HG03025 (cell line): ENCODE results near the gene UGT8.
A peak's percentile ranks its signal among the peaks of the same experiment; 100 is the strongest.
"Not testable (repeated sequence)": the region's sequence is repeated elsewhere in the genome, so short reads cannot be mapped to it uniquely, and the experiment has no call there.

Source experiments
- ATAC-seq: cut with Tn5 transposase; IDR thresholded peaks from one replicate; pipeline ENCODE4 v1.9.1; 2021; ENCODE audit warnings: mild to moderate bottlenecking, moderate library complexity; ENCODE audit not compliant: unreplicated experiment, low FRiP score

UGT8 gene

DNA sequence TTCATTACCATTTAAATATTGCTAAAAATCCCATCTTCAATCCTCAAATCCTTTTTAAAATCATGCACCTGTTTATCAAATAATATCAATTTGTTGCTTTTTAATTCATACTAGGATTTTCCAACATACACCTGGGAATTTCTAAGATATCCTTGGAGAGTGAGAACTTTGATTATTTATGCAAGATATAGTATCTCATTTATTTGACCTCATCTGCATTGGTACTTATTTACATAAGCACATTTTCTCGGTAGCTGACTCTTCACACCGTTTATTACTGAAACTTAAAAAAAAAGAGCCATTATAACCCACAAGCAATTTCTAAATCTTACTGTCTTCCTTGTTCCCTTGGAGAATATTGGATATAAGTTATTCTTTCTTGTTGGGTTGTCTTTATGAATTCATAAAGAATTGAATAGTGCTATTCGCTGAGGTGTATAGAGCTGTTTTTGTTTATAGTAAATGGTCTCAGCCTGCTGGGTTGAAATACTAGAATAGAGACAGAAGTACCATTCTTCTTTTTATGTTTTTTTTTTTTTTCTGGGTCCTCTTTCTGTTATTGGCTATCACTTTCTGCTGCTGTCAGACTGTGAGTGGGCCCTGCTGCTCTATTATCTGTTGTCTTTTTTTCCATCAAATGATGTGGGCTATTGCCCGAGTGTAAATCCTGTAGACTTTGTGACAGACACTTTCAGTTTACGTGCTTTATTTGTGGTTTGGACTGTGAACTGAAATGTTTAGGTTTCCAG lies 2.9 kb downstream of the UGT8 start:
- peak; percentile 30 for ATAC-seq

DNA sequence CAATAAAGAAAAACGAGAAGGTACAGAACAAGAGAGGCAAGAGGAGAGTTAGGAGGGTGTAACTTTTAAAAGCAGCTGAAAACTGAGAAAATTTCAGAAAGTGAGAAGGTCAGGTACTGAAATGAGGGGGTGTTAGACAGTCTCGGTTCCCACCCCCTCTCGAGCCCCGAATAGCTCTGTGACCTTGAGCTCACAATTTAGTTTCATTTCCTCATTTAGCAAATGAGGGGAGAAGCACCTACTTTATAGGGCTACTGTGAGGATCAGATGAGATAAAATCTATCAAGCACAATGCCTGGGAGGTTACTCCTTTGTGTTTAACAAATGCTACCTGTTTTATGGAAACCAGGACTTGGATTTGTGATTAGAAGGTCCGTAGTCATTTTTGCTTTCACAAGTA lies 4.9 kb downstream of the UGT8 start:
- peak; percentile 93 for ATAC-seq

DNA sequence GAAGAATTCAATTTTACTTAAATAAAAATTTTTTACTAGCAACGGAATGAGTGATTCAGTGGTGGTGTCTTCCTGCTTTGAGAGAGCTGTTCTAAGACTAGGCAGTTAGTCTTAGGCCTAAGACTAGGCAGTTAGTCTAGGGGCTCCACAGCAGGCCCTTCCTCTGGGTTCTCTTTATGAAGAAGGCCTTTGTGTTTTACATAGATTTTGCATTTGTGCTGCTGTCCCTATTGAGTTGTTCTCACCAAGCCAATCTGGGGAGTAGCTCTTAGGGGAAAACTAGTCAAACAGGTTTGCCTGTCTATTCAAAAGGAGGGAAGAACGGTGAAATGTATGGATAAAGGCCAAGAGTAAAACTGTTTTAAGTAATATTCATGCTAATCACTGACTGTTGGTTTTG lies 7.6 kb downstream of the UGT8 start:
- ATAC-seq, result no peak

DNA sequence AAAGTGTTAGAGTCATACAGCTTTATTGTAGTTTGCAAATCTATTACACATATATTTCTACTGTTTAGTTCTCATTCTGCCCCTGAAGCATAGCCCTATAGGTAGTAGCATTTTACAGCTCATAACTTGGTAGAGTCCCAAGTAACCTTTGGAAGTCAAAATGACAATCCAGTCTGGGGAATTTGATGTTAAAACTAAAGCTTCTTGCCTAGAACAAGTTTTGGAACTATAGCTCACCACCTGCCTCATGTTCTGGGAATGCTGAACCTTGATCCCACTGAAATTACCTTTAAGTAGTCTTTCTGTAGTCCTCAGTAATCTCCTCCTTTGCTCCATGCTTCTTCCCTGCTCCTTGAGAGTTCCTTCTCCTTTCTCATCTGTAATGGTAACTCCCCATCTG lies 8.4 kb downstream of the UGT8 start:
- no peak for ATAC-seq

DNA sequence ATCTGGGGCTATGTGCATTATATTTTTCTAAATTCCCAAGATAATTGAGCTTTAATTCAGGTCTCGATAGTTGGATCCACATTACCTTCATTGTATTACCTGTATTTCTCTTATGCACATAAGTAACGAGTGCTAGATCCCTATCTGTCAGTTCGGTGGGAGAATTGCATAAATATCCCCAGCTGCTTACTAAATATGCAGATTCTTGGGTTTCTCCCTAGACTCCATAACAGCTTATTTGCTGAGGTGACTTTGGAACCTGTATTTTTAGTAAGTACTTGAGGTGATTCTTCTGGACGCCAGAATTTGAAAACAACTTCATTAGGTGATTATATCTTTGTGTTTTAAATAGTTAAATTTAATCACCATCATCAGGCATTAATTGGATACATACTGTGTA lies 15.0 kb downstream of the UGT8 start:
- no peak for ATAC-seq

DNA sequence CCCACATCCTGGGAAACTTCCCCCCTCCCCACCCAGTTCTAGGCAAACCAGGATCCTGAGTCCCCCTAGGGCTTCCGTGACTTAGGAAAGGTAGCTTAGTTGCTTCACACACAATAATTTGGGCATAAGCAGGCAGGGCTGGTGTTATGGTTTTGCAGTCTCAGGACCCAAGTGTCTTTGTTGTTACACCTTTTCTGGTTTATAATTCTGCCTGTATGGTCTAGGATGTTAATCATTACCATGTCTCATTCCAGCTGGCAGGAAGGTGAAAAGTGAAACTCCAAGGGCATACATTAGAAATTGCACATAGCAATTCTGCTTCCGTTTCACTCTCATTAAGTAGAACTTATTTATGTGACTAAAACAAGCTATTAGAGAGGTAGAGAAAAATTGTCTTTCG lies 16.8 kb downstream of the UGT8 start:
- no peak for ATAC-seq

DNA sequence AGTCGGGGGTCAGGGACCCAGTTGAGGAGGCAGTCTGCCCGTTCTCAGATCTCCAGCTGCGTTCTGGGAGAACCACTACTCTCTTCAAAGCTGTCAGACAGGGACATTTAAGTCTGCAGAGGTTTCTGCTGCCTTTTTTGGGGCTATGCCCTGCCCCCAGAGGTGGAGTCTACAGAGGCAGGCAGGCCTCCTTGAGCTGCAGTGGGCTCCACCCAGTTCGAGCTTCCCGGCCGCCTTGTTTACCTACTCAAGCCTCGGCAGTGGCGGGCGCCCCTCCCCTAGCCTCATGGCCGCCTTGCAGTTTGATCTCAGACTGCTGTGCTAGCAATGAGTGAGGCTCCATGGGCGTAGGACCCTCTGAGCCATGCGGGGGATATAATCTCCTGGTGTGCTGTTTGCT lies 17.4 kb downstream of the UGT8 start:
- ATAC-seq, result not testable (repeated sequence)

DNA sequence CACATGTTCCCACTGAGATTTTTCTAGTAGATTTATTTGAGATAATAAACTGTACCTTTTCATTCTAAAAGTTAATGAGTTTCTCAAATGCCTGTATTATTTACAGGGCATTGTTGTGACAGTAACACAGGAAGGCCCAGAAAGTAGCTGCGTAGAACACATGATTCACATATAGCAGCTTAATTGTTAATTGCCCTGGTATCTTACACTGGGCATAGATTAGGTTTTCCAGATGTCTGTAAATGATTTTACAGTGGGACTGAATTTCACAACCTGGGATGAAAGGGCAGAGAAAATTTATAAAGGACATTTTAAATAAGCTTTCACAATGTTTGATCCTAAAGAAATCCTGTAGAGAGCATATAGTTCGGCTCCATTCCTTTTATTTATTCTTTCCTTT lies 27.6 kb downstream of the UGT8 start:
- ATAC-seq, result no peak

DNA sequence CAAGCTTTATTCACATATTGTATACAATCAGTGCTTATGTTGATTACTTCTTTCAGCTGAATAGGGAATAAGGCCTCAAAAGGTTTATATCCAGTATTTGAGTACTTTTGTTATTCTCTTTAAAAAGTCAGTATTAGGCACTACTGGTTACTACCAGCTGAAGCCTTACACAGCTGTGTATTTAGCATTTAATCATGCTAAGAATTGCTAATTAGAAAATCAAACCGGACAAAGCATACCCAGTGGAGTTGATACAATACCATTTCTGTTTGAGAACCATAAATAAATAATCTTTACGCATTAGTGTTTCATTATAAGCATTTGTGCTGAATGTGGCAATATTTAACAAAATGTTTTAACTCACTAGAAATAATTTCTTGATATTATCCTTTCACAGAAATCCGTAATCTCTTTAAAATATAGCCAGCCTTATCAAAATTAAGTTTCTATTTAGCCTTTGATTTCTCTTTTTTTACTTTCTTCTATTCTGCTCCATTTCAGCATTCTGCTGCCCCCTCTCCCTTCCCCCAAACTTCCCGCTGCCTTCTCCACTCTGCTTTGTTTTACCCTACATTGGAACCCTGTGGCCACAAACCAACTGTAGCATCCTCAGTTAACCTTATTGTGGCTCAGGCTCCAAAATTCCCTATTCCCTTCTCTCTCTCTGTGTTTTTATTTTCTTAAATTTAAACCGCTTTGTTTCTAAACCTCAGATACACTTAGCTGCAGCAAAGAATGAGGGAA lies 37.8 kb downstream of the UGT8 start:
- ATAC-seq, result no peak

DNA sequence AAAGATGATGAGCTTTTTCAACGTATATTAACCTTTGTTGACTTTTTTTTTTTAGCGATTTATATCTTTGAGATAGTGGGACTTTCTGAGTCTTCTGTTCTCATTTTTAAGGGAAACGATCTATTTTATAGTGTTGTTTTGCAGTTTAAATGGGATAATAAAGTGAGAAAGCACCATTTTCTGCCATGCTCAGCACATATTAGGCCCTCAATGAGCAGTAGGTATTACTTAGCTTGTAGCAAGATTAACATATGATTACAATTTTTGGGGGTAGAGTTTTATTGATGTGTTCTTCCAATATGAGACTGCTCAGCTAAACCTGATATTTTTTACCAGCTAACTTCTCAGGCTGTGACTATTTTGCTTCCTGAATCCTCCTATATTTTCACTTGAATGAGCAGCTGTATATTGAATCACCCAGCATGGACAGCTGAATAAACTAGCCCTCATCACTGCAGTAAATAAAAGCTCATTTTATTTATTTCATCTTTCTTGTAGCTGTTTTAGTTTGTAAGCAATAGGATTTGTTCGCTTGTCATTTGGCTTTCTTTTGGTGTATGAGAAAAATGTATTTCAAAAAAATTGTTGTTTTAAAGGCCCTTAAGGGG lies 43.7 kb downstream of the UGT8 start:
- no peak for ATAC-seq

DNA sequence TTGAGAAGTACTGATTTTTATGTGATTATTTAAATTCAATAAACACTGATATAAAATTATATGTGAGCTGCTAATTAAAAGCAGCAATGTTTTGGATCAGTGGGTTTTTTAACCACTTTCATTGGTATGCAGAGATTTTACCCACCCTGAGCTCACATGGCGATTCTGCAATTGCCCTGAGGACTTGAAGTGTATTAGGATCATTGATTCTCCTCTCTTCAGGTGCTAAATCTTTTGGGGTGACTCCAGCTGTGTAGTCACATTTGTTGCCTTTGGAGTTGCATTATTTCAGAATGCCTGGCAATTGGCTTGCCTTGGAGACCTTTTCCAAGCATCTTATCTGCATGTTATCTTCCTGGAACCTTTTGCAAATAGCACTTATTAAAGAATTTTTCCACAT lies 51.3 kb downstream of the UGT8 start:
- no peak for ATAC-seq

DNA sequence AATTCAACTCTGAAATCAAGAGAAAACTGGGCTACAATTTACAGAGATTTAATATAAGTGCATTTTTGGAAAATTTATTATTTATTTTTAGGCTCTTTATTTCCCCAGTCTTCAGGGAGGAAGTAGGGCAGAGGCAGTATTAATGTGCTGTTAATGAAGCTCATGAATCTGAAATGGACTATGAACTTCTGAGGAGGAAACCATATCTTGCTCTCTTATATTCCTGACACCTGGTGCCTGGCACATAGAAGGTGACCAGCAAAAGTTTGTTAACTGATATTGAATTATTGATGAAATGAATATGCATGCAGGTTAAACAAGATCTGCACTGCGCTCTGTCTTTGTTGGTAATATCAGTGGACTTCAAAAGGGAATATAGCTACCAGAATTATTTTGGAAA lies 55.1 kb downstream of the UGT8 start:
- no peak for ATAC-seq

DNA sequence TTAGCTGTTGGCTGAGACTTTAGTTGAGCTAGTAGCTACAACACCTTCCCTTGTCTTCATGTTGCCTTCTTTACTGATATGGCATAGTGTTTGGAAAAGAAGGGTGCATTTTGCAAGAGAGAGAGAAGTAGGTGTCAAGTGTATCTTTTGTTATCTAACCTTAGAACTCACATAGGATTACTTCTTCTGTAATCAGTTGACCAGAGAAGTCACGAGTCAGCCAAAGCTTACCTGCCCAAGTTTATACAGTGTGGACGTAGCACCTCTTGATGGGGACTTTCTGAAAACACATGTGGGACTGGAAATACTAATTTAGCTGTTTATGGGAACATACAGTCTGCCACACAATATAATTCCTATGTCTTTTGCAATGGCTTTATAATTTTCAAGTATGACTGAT lies 56.0 kb downstream of the UGT8 start:
- ATAC-seq, result no peak

DNA sequence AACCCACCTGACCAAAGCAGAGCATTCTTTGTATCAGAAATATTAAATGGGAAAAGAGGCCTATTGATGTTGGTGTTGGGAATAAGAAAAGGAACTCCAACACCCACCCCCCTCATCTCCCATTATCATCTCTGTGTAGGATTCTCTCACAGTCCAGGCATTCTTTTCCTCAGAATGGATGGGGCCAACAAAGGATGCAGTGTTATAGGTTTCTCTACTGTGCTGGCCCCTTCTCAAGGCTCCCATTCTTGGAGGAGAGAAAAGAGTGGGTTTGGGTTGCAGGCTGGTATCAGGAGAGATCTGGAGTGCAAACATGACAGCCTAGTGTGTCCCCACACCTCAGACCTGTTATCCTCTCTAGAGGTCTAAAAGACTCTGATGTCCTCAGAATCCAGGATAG lies 59.6 kb downstream of the UGT8 start:
- no peak for ATAC-seq

DNA sequence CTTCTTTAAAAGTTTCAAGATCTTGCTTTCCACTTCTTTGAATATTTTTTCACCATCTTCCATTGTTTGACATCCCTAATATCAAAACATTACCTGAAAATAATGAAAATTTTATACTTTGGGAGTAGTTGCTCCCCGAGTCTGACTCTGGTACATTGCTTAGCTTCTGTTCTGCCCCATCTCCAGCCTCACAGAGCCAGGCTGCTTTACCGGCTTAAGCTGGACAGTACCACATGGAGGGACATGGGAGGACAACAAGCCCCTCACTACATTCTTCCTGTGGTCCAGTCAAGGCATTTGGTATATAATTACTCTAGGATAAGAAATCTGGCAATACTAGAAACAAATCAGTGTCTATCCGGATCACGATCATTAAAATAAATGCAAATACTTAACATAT lies 60.2 kb downstream of the UGT8 start:
- ATAC-seq, result no peak

DNA sequence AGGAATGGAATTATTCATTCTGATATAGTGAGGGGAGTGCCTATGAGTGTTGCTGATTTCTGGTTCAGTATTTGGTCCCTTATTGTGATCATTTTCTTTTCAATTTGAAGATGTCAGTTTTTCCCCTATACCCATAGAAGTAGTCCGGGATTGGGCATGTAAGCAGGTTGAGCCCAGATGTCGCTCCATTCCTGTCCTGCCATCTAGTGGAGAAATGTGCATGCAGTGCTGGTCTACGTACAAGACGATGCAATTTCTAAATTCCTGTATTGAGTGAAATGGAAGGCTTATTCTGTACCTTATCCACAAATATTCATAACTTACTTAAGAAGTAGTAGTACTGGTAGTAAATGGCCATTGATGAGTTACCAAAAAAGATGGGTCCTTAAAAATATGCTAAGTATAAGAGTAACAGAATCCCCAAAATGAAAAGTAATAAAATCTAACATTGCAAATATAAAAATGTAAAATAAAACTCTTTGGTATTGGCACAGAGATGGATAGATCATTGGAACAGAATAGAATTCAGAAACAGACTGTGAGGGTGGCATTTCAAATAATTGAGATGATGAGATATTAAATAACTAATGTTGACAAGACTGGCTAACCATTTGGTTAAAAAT lies 60.9 kb downstream of the UGT8 start:
- peak; percentile 93 for ATAC-seq

DNA sequence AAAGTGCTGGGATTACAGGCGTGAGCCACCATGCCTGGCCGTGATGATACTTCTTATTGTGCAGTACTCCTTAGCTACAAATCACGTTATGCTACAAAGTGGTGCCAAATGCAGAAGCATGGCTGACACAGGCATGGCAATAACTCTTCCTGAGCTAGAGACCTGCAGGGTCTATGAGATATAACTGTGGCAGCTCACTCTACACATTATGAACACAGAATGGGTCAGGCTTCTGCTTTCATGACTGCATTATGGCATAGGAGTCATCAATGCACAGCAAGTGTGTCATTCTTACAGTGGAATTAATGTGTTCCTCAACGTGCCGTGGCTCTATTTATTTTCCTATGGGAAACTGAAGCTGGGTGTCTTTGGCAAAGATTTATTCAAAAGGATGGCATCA lies 64.5 kb downstream of the UGT8 start:
- ATAC-seq, result no peak

DNA sequence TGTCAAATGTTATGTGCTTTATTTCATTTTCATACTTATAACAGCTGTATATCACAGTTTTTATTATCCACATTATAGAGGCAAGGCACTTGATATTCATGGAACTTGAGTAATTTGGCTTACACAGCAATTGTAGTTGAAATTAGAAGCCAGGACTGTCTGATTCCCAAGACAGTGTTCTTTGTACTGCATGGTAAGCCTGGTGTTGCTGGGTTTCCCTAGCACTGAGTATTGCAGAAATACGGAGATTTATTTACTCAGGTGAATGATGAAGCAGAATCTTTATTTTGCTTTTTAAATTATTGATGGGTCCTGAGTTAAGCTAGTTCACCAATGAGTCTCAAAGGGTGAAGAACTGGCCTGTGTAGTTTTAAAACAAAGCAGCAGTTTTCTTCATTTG lies 70.0 kb downstream of the UGT8 start:
- no peak for ATAC-seq

DNA sequence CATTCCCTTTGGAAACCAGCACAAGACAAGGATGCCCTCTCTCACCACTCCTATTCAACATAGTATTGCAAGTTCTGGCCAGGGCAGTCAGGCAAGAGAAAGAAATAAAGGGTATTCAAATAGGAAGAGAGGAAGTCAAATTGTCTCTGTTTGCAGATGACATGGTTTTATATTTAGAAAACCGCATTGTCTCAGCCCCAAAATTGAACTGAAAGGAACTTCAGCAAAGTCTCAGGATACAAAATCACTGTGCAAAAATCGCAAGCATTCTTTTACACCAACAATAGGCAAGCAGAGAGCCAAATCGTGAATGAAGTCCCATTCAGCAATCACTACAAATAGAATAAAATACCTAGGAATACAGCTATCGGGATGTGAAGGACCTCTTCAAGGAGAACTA lies 72.1 kb downstream of the UGT8 start:
- ATAC-seq, result not testable (repeated sequence)

DNA sequence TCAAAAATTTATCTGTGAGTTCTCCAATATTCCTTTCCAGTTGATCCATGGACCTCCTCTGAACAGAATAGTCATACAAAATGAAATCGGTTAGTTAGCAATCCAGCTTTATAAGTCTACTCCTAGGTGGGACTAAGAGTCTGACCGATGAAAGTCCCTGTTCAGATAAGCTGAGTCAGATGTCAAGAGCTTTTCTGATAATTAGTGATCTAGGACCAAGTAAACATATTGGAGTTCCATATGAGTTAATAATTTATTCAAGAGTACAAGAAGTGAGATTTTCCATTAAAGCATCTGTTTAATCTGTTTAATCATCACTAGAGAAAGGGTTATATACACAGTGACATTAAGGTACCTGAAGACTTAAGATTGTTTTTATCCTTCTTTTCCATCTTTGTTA lies 74.7 kb downstream of the UGT8 start:
- no peak for ATAC-seq

DNA sequence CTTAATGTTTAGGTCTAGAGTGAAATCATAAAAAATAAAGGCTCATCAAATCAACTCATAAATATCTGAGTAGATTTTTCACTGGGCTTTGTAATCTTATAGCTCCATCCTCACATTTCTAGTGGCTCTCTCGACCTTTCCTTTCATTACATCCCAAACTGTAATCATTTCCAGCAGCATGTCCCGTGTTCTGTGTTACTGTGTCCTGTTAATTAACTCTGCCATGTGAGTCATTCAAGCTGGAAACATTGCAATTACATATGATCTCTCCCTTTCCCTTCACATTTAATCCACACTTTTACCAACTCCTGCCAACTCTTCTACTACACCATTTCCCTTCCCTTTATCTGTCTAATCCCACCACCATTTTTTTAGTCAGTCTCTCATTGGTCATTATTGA lies 75.5 kb downstream of the UGT8 start:
- ATAC-seq, result no peak
